Activated effector memory CD4-positive, alpha-beta T cell treated with anti-CD3 and anti-CD28 coated beads, Interleukin-2, amount 50 U/mL, for 16 hours (primary cell): ENCODE results near the gene ARSI.

Experiments
- DNase-seq: peaks from one replicate; pipeline ENCODE4 v3.0.0-alpha.2; 2020

Gene ARSI

GRCh38 chr5:150325426-150325825 lies 22.7 kb upstream of the ARSI start:
- DNase-seq, result no peak

GRCh38 chr5:150323819-150324218 lies 21.1 kb upstream of the ARSI start:
- no peak for DNase-seq

- no peak for DNase-seq
Measured at GRCh38 chr5:150323092-150323491, 20.4 kb upstream of the ARSI start.

- no peak for DNase-seq
Measured at GRCh38 chr5:150322202-150322601, 19.5 kb upstream of the ARSI start.

- DNase-seq, result no peak
Measured at GRCh38 chr5:150321784-150322183, 19.1 kb upstream of the ARSI start.

- no peak for DNase-seq
Measured at GRCh38 chr5:150321211-150321610, 18.5 kb upstream of the ARSI start.

GRCh38 chr5:150320044-150320613 lies 17.4 kb upstream of the ARSI start:
- DNase-seq, result no peak

- DNase-seq, result no peak
Measured at GRCh38 chr5:150319484-150319790, 16.7 kb upstream of the ARSI start.

GRCh38 chr5:150318613-150319483 lies 16.1 kb upstream of the ARSI start:
- DNase-seq, result no peak

GRCh38 chr5:150317048-150318003 lies 14.6 kb upstream of the ARSI start:
- DNase-seq, result no peak

GRCh38 chr5:150316320-150316719 lies 13.6 kb upstream of the ARSI start:
- DNase-seq, result no peak

GRCh38 chr5:150315245-150315644 lies 12.5 kb upstream of the ARSI start:
- no peak for DNase-seq

GRCh38 chr5:150313921-150314716 lies 11.4 kb upstream of the ARSI start:
- DNase-seq, result no peak

- no peak for DNase-seq
Measured at GRCh38 chr5:150313501-150313900, 10.8 kb upstream of the ARSI start.

GRCh38 chr5:150312518-150312917 lies 9.8 kb upstream of the ARSI start:
- DNase-seq, result no peak

- no peak for DNase-seq
Measured at GRCh38 chr5:150311015-150311692, 8.4 kb upstream of the ARSI start.

GRCh38 chr5:150310246-150310645 lies 7.5 kb upstream of the ARSI start:
- DNase-seq, result no peak

- no peak for DNase-seq
Measured at GRCh38 chr5:150309886-150310239, 7.2 kb upstream of the ARSI start.

- no peak for DNase-seq
Measured at GRCh38 chr5:150309101-150309885, 6.6 kb upstream of the ARSI start.

- DNase-seq, result no peak
Measured at GRCh38 chr5:150307617-150308426, 5.1 kb upstream of the ARSI start.

- no peak for DNase-seq
Measured at GRCh38 chr5:150306775-150307174, 4.1 kb upstream of the ARSI start.
